Measurements from ENCODE around the gene KIF6. TPM values are rescaled to one million over a fixed set of nuclear protein-coding genes. Genes with fewer than 3 reads are reported as not detected.

The KIF6 gene
- total RNA-seq, 4 donors from 2014 or later, result 0.47 to 2.3 (median 0.97) TPM

DNA sequence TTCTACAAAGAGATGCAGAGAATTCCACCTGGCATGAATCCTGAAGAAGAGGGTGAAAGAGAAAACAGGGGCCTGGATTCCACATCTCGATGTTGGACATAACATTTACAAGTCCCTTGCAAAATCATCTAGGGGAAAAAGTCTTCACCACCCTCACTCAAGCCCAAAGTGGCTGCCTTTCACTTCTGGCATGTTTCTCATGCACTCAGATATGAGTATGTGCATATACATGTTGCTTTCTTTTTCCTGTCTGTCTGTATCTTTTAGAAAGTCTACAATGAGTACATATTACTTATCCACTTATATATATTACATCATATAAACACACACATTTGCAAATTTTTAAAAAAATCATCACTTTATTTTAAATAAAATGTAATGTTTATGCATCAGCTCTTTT lies 159.3 kb downstream of the KIF6 start:
- Histone ChIP-seq H3K4me3 (no peak overlapping the region), H3K36me3 (no peaks in the 10 kb centered on the region), H3K9me3 (no peaks in the 10 kb centered on the region), H3K4me1 (peaks cover 6 to 46% (median 6%) of the 10 kb centered on the region in 3 donors), H3K27ac (peak overlapping the region in 2 of 4 donors; percentile 63 to 74), H3K27me3 (no peaks in the 10 kb centered on the region)
- 22 to 24% methylated on average over 1 of the region's 1 CpG for WGBS, 2 donors (ENCODE audit: low coverage in 1 of 2)
- ATAC-seq, result peak; percentile 49
- TF ChIP-seq POLR2AphosphoS5 (IDR thresholded peaks at IDR 0.05), result no peak
- TF ChIP-seq, protein P1, sequence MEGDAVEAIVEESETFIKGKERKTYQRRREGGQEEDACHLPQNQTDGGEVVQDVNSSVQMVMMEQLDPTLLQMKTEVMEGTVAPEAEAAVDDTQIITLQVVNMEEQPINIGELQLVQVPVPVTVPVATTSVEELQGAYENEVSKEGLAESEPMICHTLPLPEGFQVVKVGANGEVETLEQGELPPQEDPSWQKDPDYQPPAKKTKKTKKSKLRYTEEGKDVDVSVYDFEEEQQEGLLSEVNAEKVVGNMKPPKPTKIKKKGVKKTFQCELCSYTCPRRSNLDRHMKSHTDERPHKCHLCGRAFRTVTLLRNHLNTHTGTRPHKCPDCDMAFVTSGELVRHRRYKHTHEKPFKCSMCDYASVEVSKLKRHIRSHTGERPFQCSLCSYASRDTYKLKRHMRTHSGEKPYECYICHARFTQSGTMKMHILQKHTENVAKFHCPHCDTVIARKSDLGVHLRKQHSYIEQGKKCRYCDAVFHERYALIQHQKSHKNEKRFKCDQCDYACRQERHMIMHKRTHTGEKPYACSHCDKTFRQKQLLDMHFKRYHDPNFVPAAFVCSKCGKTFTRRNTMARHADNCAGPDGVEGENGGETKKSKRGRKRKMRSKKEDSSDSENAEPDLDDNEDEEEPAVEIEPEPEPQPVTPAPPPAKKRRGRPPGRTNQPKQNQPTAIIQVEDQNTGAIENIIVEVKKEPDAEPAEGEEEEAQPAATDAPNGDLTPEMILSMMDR (IDR thresholded peaks at IDR 0.05), result no peak
- no peak for TF ChIP-seq POLR2A (IDR thresholded peaks at IDR 0.05)
- no peak for TF ChIP-seq EP300 (IDR thresholded peaks at IDR 0.05)

DNA sequence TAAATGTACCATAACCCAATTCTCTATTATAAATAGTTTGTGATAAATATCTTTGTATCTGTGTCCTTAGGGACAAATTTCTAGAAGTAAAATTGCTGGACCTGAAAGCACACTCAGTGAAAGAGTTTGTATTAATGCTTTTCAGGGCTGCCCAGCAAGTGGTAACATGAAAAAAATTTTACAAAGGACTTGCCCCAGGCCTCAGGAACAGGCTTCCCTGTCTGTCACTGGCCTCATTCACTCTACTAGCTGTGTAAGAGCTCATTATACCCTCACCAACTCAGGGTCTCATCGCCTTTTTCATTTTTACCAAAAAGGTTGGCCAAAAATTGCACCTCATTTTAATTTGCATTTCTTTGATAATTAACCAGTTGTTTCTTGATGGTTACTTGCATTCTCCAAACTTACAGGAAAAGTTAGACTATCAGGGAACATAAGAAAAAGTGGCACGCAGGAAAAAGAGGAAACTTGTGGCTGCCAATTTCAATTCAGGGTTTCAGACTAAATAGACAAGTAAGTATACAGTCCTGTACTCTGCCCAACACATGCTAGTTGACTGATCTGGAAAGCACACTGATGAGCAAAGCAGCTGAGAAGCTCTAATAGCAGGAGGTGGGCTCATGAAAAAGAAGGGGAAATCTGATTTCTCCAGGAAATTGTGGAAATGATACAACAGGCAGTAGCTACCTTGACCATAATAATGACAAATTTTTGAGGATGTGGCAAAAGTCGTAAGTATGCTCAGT lies 161.5 kb downstream of the KIF6 start:
- Histone ChIP-seq H3K27me3 (no peaks in the 10 kb centered on the region), H3K36me3 (no peaks in the 10 kb centered on the region), H3K4me1 (peaks cover 6 to 67% (median 8%) of the 10 kb centered on the region in 3 donors), H3K27ac (peak overlapping the region in 3 of 4 donors; percentile 27 to 74 (median 43)), H3K4me3 (no peak overlapping the region), H3K9me3 (no peaks in the 10 kb centered on the region)
- ATAC-seq, result no peak
- WGBS, 2 donors (ENCODE audit: low coverage in 1 of 2), result 69 to 74% methylated on average over 3 of the region's 3 CpGs
- TF ChIP-seq POLR2A (IDR thresholded peaks at IDR 0.05) (no peak), EP300 (IDR thresholded peaks at IDR 0.05) (no peak), POLR2AphosphoS5 (IDR thresholded peaks at IDR 0.05) (no peak)
- TF ChIP-seq, protein P1 (IDR thresholded peaks at IDR 0.05), result no peak

DNA sequence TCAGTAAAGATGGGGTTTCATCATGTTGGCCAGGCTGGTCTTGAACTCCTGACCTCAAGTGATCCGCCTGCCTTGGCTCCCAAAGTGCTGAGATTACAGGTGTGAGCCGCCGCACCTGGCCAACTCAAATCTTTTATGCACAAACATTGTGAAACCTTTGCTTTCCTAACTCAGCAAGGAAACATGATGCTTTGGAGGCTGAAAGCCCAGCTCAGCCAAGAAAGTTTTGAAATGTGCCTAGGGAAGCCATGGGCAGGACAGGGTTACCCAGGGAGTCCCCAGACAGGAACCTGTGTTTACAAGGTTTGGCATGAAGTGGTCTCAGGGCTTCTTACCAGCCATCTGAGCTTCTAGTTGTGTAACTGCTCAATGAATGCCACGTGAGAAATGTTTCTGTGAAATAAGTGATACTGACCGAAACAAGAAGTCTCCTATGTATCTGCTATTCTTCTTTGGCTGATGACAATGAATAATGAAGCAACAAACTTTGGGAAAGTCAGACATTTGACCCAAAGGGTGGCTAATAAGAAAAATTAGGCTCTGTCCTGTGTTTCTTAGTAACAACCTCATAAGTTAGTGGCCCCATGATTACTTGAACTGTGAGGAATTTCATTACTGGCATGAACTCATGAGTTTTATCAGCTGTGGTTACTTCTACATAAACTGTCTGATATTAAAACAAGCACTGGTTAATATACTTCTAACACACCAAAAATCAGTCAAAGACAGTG lies 163.5 kb downstream of the KIF6 start:
- no peaks in the 10 kb centered on the region for H3K9me3 ChIP-seq
- no peaks in the 10 kb centered on the region for H3K36me3 ChIP-seq
- TF ChIP-seq, protein P1 (IDR thresholded peaks at IDR 0.05), result no peak
- TF ChIP-seq POLR2AphosphoS5 (IDR thresholded peaks at IDR 0.05), result peak; percentile 34
- no peak for TF ChIP-seq POLR2A (IDR thresholded peaks at IDR 0.05)
- no peak for TF ChIP-seq EP300 (IDR thresholded peaks at IDR 0.05)
- peak overlapping the region; percentile 30 to 68 (median 46) for H3K27ac ChIP-seq
- peaks cover 5 to 69% (median 6%) of the 10 kb centered on the region in 3 donors for H3K4me1 ChIP-seq
- ATAC-seq, result peak; percentile 70
- no peaks in the 10 kb centered on the region for H3K27me3 ChIP-seq
- H3K4me3 ChIP-seq, result no peak overlapping the region
- WGBS, 2 donors (ENCODE audit: low coverage in 1 of 2), result 20 to 27% methylated on average over 2 of the region's 5 CpGs

DNA sequence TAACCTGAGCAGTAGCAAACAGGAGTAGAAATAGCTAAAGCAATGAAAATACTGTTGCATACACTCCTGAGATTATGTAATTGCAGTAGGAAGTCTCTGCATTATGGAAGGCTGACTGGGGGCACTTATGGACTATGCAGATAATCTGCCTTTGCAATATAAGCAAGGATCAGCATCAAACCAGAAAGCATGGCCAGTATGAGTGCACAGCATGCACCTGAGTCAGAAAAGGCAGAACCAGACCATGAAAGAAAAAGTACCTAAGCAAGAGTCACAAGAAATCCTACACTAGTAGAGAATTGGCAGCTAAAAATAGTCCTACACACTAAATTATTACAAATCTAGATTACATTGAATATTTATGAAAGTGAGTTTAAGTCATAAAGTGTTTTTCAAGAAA lies 164.3 kb downstream of the KIF6 start:
- TF ChIP-seq POLR2A (IDR thresholded peaks at IDR 0.05) (no peak), POLR2AphosphoS5 (IDR thresholded peaks at IDR 0.05) (no peak), EP300 (IDR thresholded peaks at IDR 0.05) (no peak)
- TF ChIP-seq, protein P1 (IDR thresholded peaks at IDR 0.05), result no peak

More for the DNA sequence above, 164.3 kb downstream of the KIF6 start:
- no peaks in the 10 kb centered on the region for H3K36me3 ChIP-seq
- no peaks in the 10 kb centered on the region for H3K9me3 ChIP-seq
- no peak for ATAC-seq
- peaks cover 5 to 61% (median 6%) of the 10 kb centered on the region in 3 donors for H3K4me1 ChIP-seq
- H3K4me3 ChIP-seq, result no peak overlapping the region
- no peaks in the 10 kb centered on the region for H3K27me3 ChIP-seq
- peak overlapping the region in 2 of 4 donors; percentile 22 to 39 for H3K27ac ChIP-seq

Data from gastroesophageal sphincter (tissue), 4 donors.